MV-4-11 (cell line): Measurements from ENCODE around the gene ARMC9.

Experiments
- DNase-seq: peaks from one replicate; lab custom pipeline; 2025; lab: John Stamatoyannopoulos, UW

Gene ARMC9

DNA sequence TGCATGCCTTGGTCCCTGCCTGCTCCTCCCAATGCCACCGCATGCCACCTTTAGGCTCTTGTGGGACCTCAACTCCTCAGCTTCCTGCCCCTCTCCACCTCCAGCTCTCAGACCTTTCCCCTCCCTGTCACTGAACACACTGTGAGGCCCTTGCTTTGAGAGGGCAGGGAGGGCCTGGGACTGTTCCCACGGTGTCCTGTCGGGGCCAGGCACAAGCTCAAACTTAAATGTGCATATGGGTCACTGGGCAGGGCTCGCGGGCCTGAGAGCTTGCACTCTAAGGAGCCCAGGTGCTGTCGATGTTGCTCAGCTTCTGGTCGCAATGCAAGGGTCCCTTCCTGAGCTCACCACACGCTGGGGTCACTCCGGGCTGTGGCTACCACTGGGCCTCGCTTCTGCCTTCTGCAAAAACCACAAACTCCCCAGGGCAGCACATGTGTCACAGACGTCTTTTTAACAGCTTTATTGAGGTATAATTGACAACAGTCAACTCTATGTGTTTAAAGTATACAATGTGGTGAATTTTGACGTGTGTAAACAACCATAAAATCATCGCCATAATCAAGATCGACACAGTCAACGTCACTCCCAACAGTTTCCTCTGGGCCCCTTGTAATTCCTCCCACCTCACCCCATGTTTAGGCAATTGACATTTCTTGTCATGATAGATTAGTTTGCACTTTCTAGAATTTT, 185.1 kb downstream of the ARMC9 start:
- peak; percentile 87 for DNase-seq

GRCh38 chr2:231384109-231384435, 185.6 kb downstream of the ARMC9 start:
- DNase-seq, result no peak

- peak; percentile 31 for DNase-seq
Observed at GRCh38 chr2:231384970-231385369, 186.5 kb downstream of the ARMC9 start.

DNA sequence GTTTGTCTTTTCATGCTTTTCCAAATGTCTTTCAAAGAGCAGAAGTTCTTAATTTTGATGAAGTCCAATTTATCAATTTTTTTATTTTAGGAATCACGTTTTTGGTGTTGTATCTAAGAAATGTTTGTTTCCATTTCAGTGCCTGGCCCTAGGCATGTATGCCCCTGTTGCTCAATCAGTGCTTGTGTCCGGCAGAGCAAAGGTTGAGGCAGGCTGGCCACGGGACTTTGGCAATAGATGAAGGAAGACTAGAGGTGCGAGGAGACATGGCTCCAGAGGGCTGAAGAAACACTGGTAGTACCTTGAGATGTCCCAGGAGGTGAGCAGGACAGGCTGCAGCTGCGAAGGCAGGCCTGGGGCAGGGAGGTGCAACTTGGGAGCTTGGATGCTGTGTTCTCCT, 187.0 kb downstream of the ARMC9 start:
- no peak for DNase-seq

- DNase-seq, result peak; percentile 81
Observed at GRCh38 chr2:231386446-231386845, 188.0 kb downstream of the ARMC9 start.

GRCh38 chr2:231387904-231388724, 189.7 kb downstream of the ARMC9 start:
- peak; percentile 88 for DNase-seq

DNA sequence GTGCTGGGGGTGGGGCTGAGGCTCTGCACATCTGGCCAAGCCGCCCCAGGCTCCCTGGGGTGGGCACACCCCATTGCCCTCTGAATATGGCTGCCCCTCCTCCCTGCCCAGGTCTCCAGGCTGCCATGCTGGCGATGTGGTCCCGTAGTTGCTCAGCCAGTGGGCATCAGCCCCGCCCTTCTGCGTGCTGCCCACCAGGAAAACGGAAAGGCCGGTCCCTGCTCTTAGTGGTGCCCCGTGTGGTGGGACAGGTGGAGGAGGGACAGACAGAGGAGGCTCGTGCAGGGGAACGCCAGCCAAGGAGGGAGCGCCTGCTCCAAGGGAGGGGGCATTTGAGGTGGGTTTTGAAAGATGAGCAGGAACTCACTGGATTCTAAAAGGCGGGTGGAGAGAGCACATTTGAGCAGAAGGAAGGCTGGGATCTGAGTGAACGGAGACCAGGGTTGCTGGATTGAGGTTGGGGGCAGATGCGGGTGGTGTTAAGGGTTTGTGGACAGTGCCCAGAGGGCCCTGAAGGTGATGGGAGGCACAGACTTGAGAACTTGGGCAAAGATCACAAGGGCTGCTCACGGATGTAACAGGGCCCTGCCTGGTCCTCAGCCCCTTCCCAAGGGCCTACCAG, 190.4 kb downstream of the ARMC9 start:
- DNase-seq, result no peak

DNA sequence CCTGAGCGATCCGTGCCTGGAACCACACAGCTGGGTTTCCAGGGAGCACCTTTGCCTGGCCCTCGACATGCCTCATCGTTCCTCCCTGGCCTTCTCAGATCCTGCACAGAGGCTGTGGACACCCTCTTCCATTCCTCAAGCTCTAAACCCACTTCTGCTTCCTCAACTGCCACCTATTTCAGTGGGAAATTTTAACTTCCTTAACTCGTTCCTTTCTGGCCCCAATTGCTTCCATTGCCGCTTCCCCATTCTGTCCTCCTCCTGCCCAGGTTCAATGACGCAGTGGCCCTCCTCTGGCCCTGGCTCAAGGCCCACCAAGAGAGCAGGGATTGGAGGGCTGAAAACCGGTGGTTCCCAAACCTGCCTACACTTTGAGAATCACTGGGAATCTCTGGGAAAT, 192.2 kb downstream of the ARMC9 start:
- DNase-seq, result peak; percentile 84

DNA sequence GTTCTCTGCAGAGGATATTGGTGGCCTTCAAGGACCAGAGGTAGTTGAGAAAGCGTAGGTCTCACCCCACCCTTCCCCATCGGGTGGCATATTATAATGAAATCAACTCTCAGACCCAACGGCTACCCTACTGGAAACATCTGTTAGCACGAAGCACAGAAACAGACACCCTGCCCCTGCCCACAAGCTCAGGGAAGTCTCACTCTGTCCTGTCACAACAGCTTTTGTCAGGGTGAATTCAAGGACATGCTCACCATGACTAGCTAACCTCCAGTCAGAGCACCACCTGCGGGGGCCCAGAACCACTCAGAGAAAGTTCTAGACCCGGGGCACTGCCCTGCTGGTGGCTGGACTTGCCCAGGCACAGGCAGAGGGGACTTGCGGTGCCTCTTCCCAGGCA, 193.6 kb downstream of the ARMC9 start:
- DNase-seq, result peak; percentile 97

DNA sequence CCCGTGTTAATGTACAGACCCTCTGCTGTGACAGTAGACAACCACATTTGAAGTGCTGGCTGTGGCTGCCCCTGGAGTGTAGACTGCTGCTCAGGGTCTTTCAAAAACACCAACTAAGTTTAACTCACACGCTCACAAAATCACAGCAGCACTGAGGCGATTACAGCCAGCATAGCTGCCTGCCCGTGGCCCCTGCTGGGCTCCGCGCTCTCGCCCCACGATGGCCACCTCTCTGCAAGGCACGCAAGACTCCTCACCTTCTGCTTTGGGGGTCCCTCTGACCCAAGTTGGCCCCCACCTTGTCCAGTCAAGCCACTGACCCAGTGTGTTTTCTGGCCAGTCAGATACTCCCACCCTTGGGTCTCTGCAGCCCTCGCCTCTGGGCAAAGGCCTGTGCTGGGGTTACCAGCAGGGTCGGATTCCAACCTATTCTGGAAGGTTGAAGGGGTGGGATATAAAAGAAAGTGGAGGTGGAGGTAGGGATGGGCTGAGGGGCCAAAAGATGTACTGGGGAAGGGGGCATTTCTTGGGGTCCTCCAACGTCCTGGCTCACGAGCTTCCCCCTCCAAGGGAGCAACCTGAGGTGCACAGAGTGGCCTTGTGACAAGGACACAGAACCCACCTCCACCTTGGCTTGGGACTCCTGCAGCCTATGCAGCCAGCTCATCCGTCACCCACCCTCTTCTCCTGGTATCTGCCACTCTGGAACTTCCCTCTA, 194.2 kb downstream of the ARMC9 start:
- DNase-seq, result no peak

DNA sequence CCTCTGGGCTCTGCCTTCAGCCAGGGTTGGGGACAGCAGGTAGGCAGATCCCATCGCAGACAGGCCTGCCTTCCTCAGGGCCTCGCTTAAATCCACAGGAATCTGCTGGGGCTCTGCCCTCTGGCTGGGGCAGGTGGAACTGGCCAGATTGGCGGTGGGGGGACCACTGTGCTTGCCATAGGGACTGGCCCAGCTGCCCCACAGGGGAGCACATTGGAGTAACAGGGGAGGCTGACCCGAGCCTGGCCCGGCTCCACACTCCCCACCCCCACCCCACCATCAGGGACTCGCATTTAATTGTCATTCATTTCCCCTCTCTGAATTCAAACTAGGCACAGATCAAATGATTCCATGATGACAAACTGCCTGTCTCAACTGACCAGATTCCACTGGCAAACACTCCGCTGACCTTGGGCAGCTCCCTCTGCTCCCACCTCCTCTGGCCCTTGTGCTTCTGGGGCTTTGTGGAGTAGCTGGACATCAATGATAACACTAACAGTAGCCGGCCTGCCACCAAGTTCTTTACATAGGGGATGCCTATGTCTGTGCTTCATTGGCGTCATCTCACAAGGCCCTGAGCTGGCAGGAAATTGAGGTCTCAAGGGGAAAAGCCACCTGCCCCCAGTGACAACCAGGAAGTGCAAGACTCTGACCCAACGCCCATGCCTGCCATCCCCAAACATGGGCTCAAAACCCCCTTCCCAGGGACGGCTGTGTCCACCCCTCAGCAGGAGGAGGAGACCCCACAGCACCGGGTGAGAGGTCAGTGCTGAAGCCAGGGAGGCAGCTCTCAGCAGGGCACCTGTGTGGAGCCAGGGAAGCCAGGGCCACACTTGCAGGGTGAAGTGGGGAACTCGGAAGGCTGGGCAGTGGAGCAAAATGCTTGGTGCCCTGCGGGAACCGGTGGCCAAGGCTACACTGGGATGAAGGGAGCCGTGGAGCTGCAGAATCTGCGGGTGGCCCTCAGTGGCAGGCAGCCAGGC, 195.0 kb downstream of the ARMC9 start:
- no peak for DNase-seq

DNA sequence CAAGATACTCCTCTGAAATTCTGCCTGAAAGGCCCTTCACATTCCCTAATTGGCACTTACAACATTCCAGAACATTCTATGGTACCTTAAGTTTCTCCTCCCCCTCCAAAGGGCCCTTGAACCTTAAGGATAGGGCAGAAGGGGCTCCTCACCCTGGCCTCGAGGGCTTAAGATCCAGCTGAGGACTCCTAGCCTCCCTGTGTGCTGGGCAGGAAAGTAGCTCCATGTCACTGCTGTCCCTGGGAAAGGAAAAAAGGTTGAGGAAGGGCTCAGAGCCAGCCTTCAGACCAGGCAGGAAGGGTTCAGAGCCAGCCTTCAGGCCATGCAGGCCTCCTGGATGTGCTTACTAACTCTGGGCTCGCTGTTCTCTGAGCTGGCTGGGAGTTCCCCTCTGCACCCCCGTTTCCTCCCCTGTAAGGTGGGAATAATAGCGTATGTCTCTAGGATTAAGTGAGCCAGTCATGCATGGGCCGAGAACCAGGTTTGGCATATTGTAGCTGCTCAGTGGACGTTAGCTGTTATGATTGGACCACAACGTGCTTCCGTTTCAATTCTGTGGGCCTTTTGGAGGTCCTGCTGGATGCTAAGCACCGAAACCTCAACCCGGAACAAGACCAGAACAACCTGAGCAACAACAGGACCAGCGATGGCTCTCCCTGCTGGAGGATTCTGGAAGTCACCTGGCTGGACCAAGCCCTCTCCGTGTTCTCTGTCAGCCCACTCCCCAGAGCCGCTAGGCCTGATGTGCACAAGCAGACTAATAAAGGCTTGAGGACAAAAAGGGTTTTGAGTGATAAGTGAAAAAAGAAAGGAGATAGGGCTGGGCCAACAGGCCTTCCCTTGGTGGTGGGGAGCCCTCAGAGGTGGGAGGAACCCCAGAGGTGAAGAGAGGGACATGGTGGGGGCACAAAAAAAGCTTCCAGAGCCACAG, 196.0 kb downstream of the ARMC9 start:
- peak; percentile 77 for DNase-seq

GRCh38 chr2:231395188-231396057, 197.0 kb downstream of the ARMC9 start, which contains the start of gene B3GNT7:
TSS of gene B3GNT7 (plus strand) at chr2:231395710. CDS start at chr2:231395804, 94 bp downstream.
- DNase-seq, result peak; percentile 72

- no peak for DNase-seq
Observed at GRCh38 chr2:231396058-231396821, 197.8 kb downstream of the ARMC9 start.

DNA sequence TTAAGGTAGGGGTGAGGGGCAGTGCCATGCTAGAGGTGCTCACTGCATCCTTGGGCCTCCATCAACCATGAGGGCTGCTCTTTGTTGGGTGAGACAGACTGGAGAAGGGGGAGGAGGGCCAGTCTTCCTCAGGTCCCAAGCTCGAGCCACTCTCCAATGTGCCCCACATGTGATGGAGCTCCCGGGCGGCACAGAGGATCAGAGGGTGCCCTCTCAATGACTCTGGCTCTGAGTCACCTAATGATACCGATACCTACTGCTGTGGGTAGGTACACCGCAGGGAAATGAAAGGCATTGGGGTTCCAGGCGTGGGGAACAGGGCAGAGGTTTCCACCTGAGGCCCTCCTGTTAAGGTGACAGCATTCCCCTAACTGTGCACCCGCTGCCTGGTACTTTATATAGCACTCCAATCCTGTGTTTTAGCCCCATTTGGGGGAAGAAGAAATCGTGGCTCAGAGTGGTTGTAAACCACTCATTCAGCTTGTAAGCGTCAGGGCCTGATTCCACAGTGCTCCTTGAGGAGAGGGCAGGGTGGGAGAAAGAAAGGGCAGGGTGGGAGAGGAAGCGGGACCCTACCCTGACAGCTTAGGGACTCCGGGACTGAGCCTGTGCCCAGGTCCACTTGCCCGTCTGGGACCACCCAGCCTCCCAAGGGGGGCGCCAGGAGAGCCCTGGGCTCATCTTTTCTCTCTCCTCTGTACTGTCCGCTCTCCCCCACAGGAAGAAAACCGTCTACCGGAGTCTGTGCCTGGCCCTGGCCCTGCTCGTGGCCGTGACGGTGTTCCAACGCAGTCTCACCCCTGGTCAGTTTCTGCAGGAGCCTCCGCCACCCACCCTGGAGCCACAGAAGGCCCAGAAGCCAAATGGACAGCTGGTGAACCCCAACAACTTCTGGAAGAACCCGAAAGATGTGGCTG, 198.8 kb downstream of the ARMC9 start:
- no peak for DNase-seq

DNA sequence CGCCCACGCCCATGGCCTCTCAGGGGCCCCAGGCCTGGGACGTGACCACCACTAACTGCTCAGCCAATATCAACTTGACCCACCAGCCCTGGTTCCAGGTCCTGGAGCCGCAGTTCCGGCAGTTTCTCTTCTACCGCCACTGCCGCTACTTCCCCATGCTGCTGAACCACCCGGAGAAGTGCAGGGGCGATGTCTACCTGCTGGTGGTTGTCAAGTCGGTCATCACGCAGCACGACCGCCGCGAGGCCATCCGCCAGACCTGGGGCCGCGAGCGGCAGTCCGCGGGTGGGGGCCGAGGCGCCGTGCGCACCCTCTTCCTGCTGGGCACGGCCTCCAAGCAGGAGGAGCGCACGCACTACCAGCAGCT, 199.5 kb downstream of the ARMC9 start:
- DNase-seq, result no peak

GRCh38 chr2:231398585-231398984, 200.2 kb downstream of the ARMC9 start:
- no peak for DNase-seq
